Hepatocyte (in vitro differentiated cells): ENCODE data around the gene LGALS8.

Source experiments
- CTCF ChIP-seq: fragments of 200-600 bp; sonication (generic); IDR thresholded peaks from 2 replicates; pipeline ENCODE4 v1.5.1; 2016; ENCODE audit warnings: antibody characterized with exemption, mild to moderate bottlenecking; ENCODE audit not compliant: poor library complexity
- EZH2 ChIP-seq: fragments of 200-600 bp; sonication (generic); IDR thresholded peaks from 2 replicates; pipeline ENCODE4 v1.6.1; 2016; ENCODE audit warnings: antibody characterized with exemption, mild to moderate bottlenecking, borderline replicate concordance
- EZH2phosphoT487 ChIP-seq: fragments of 200-600 bp; sonication (generic); IDR thresholded peaks from one replicate; pipeline ENCODE4 v1.6.1; 2018; ENCODE audit warnings: antibody characterized with exemption, mild to moderate bottlenecking, low read depth, moderate library complexity; ENCODE audit not compliant: unreplicated experiment, severe bottlenecking

GRCh38 chr1:236541710-236542109 is 17.9 kb downstream of the LGALS8 start:
- TF ChIP-seq CTCF, result no peak
- no peak for TF ChIP-seq EZH2
- TF ChIP-seq EZH2phosphoT487, result no peak
